SK-N-MC (cell line): Measurements from ENCODE around the gene TRIM2.

Experiments used
- EZH2 ChIP-seq: fragments of 200-600 bp; sonication (generic); IDR thresholded peaks from one replicate; pipeline ENCODE4 v1.6.1; 2017; ENCODE audit warnings: antibody characterized with exemption
- FOXP2 ChIP-seq: optimal IDR thresholded peaks from 2 replicates; pipeline ENCODE3; 2011; ENCODE audit warnings: mild to moderate bottlenecking, moderate library complexity; ENCODE audit not compliant: insufficient read depth; ENCODE audit errors: extremely low read length, control extremely low read depth
- POLR2AphosphoS5 ChIP-seq: IDR thresholded peaks from 2 replicates; pipeline ENCODE4 v1.6.1; 2012; ENCODE audit warnings: mild to moderate bottlenecking, low read depth, low read length, borderline replicate concordance

GRCh38 chr4:153245775-153246174 lies 41.5 kb downstream of the TRIM2 start:
- TF ChIP-seq EZH2 (no peak), POLR2AphosphoS5 (no peak), FOXP2 (no peak)
